ENCODE results near the gene NUTM2G.
"Not testable (repeated sequence)": the region's sequence is repeated elsewhere in the genome, so short reads cannot be mapped to it uniquely, and the experiment has no call there.

DNA sequence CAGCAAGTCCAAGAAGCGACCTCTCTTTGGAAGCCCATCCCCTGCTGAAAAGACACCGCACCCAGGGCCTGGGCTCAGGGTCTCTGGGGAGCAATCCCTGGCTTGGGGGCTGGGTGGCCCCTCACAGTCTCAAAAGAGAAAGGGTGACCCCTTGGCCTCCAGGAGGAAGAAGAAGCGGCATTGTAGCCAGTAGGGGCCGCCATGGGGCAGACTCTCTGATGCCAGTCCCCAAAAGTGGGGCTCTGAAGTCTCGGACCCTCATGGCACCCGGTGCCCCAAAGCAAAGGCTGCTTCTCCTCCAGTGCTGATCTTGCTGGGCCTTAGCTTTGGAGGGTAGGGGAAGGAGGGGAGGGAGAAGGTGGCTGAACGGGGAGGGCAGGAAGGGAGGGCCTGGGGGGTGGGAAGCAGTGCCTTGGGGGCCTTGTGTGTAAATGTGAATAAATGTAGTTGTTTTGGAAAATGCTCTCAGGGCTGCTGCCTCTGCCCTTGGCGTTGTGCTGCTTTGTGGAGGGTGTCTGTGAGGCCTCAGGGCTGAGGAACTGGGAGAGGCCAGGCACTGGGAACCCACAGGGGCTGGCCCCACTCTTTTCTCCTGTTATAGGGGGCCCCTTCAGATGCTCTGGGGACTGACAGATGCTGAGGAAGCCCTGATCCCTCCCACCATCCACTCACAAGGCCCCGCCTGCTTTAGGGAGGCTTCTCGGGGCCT, 10.5 kb downstream of the NUTM2G start:
- not testable (repeated sequence) for TF ChIP-seq EZH2phosphoT487 (IDR thresholded peaks at IDR 0.05; ENCODE audit: borderline replicate concordance, low read length); EZH2 (IDR thresholded peaks at IDR 0.05; ENCODE audit: low read length, unreplicated experiment)
- TF ChIP-seq, protein P1, sequence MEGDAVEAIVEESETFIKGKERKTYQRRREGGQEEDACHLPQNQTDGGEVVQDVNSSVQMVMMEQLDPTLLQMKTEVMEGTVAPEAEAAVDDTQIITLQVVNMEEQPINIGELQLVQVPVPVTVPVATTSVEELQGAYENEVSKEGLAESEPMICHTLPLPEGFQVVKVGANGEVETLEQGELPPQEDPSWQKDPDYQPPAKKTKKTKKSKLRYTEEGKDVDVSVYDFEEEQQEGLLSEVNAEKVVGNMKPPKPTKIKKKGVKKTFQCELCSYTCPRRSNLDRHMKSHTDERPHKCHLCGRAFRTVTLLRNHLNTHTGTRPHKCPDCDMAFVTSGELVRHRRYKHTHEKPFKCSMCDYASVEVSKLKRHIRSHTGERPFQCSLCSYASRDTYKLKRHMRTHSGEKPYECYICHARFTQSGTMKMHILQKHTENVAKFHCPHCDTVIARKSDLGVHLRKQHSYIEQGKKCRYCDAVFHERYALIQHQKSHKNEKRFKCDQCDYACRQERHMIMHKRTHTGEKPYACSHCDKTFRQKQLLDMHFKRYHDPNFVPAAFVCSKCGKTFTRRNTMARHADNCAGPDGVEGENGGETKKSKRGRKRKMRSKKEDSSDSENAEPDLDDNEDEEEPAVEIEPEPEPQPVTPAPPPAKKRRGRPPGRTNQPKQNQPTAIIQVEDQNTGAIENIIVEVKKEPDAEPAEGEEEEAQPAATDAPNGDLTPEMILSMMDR (conservative IDR thresholded peaks at IDR 0.05; ENCODE audit: low read depth, low read length) = not testable (repeated sequence)

All from PC-3 (cell line).